MM.1S (cell line): ENCODE measurements around the gene DRG2.

ENCODE experiments used
- DNase-seq: peaks from one replicate; pipeline ENCODE4 v3.0.0-alpha.2; 2015
- H2AFZ ChIP-seq: fragments of 300-600 bp; sonication (generic); 2 replicates; pipeline ENCODE4 v1.6.0; 2016; ENCODE audit warnings: antibody characterized with exemption, low read length
- H3F3A ChIP-seq: fragments of 300-600 bp; sonication (generic); 2 replicates; pipeline ENCODE4 v1.6.1; 2016; ENCODE audit warnings: mild to moderate bottlenecking, antibody characterized with exemption, low read length, moderate library complexity, mixed read lengths; ENCODE audit not compliant: insufficient read depth
- H3K27ac ChIP-seq: fragments of 300-600 bp; sonication (generic); 2 replicates; pipeline ENCODE4 v1.5.1; 2016; ENCODE audit warnings: mild to moderate bottlenecking, low read length
- H3K27me3 ChIP-seq: fragments of 300-600 bp; sonication (generic); replicated peaks from 2 replicates; pipeline ENCODE4 v1.6.0; 2016; ENCODE audit warnings: low read length; ENCODE audit not compliant: insufficient read depth
- H3K36me3 ChIP-seq: fragments of 300-600 bp; sonication (generic); replicated peaks from 2 replicates; pipeline ENCODE4 v1.6.1; 2016; ENCODE audit warnings: mild to moderate bottlenecking, low read length, mixed read lengths; ENCODE audit not compliant: insufficient read depth
- H3K4me1 ChIP-seq: fragments of 300-600 bp; sonication (generic); 2 replicates; pipeline ENCODE4 v1.6.1; 2016; ENCODE audit warnings: low read length, mixed read lengths
- H3K4me2 ChIP-seq: fragments of 300-600 bp; sonication (generic); 2 replicates; pipeline ENCODE4 v1.6.0; 2016; ENCODE audit warnings: low read depth, low read length
- H3K4me3 ChIP-seq: fragments of 300-600 bp; sonication (generic); 2 replicates; pipeline ENCODE4 v1.5.1; 2016; ENCODE audit warnings: low read length, mixed read lengths
- H3K79me2 ChIP-seq: fragments of 300-600 bp; sonication (generic); 2 replicates; pipeline ENCODE4 v1.6.1; 2016; ENCODE audit warnings: mixed run types, low read length, mixed read lengths
- H3K9ac ChIP-seq: fragments of 300-600 bp; sonication (generic); 2 replicates; pipeline ENCODE4 v1.6.1; 2016; ENCODE audit warnings: low read length, mixed read lengths
- H3K9me2 ChIP-seq: fragments of 300-600 bp; sonication (generic); replicated peaks from 2 replicates; pipeline ENCODE4 v1.6.1; 2016; ENCODE audit warnings: mild to moderate bottlenecking, low read length, mixed read lengths; ENCODE audit not compliant: insufficient read depth
- H3K9me3 ChIP-seq: fragments of 300-600 bp; sonication (generic); replicated peaks from 2 replicates; pipeline ENCODE4 v1.6.1; 2016; ENCODE audit warnings: mild to moderate bottlenecking, low read length, mixed read lengths; ENCODE audit not compliant: insufficient read depth
- H4K20me1 ChIP-seq: fragments of 300-600 bp; sonication (generic); 2 replicates; pipeline ENCODE4 v1.6.1; 2016; ENCODE audit warnings: mild to moderate bottlenecking, low read length, moderate library complexity, mixed read lengths; ENCODE audit not compliant: insufficient read depth
- CTCF ChIP-seq: fragments of 300-600 bp; sonication (generic); IDR thresholded peaks from 2 replicates; pipeline ENCODE4 v1.5.1; 2016; ENCODE audit warnings: antibody characterized with exemption, low read length, mixed read lengths
- EZH2 ChIP-seq: fragments of 300-600 bp; sonication (generic); optimal IDR thresholded peaks from 2 replicates; pipeline ENCODE3; 2017; ENCODE audit warnings: low read depth, mild to moderate bottlenecking, antibody characterized with exemption, low read length, mixed read lengths
- EZH2phosphoT487 ChIP-seq: fragments of 300-600 bp; sonication (generic); IDR thresholded peaks from 2 replicates; pipeline ENCODE4 v1.6.1; 2018; ENCODE audit warnings: antibody characterized with exemption, low read length

The DRG2 gene

GRCh38 chr17:18087610-18088491 is at the start of gene DRG2:
Gene DRG2 (plus strand): TSS chr17:18087948. CDS start chr17:18088024, 76 bp downstream.
- no peaks in the 10 kb centered on the region for H3K9me3 ChIP-seq
- peak within 1 kb of the TSS; percentile 99 for H2AFZ ChIP-seq
- peak within 1 kb of the TSS; percentile 90 for H3K9ac ChIP-seq
- no peaks in the 10 kb centered on the region for H3K36me3 ChIP-seq
- TF ChIP-seq CTCF (no peak), EZH2 (no peak), EZH2phosphoT487 (no peak)
- H3K4me3 ChIP-seq = peak within 1 kb of the TSS; percentile 92
- H3K79me2 ChIP-seq = peaks cover 27% of the 10 kb centered on the region
- H3K9me2 ChIP-seq = no peaks in the 10 kb centered on the region
- peaks cover 6% of the 10 kb centered on the region for H3K4me1 ChIP-seq
- no peaks in the 10 kb centered on the region for H3F3A ChIP-seq
- H3K27me3 ChIP-seq = no peaks in the 10 kb centered on the region
- H3K4me2 ChIP-seq = peak within 1 kb of the TSS; percentile 93
- peak; percentile 86 for DNase-seq
- H4K20me1 ChIP-seq = no peaks in the 10 kb centered on the region
- H3K27ac ChIP-seq = peak within 1 kb of the TSS; percentile 6; the same call in 1 of the 2 replicates

GRCh38 chr17:18038149-18038850 is 49.4 kb upstream of the DRG2 start:
- peaks cover 79% of the 10 kb centered on the region for H3K79me2 ChIP-seq
- peak overlapping the region; percentile 72 for H3K9ac ChIP-seq
- no peaks in the 10 kb centered on the region for H3K9me3 ChIP-seq
- peak; percentile 14 for DNase-seq
- peaks cover 17% of the 10 kb centered on the region for H3K4me1 ChIP-seq
- no peaks in the 10 kb centered on the region for H3K9me2 ChIP-seq
- H4K20me1 ChIP-seq = no peaks in the 10 kb centered on the region
- no peaks in the 10 kb centered on the region for H3K36me3 ChIP-seq
- H3F3A ChIP-seq = no peaks in the 10 kb centered on the region
- H3K4me2 ChIP-seq = peak overlapping the region; percentile 59
- H3K27ac ChIP-seq = peak overlapping the region; percentile 11; the same call in 1 of the 2 replicates
- TF ChIP-seq EZH2 (no peak), CTCF (no peak), EZH2phosphoT487 (no peak)
- peak overlapping the region; percentile 88 for H2AFZ ChIP-seq
- peak overlapping the region; percentile 97 for H3K4me3 ChIP-seq
- no peaks in the 10 kb centered on the region for H3K27me3 ChIP-seq

GRCh38 chr17:18038861-18039534 is 48.8 kb upstream of the DRG2 start, which contains the start of the genes ATPAF2 and GID4:
Gene ATPAF2 (minus strand): TSS chr17:18039168. CDS start chr17:18039013, 155 bp downstream.
Gene GID4 (plus strand): TSS chr17:18039408. CDS start chr17:18039465, 57 bp downstream.
- H3K36me3 ChIP-seq = no peaks in the 10 kb centered on the region
- H3K27ac ChIP-seq = peak within 1 kb of the TSS; percentile 11; the same call in 1 of the 2 replicates
- H3K9me3 ChIP-seq = no peaks in the 10 kb centered on the region
- H3K9me2 ChIP-seq = no peaks in the 10 kb centered on the region
- peaks cover 74% of the 10 kb centered on the region for H3K79me2 ChIP-seq
- H3K4me2 ChIP-seq = peak within 1 kb of the TSS; percentile 89
- H4K20me1 ChIP-seq = no peaks in the 10 kb centered on the region
- peaks cover 16% of the 10 kb centered on the region for H3K4me1 ChIP-seq
- peak; percentile 99 for DNase-seq
- H3K27me3 ChIP-seq = no peaks in the 10 kb centered on the region
- TF ChIP-seq CTCF = no peak; the same call in 1 of the 2 replicates
- no peak for TF ChIP-seq EZH2
- TF ChIP-seq EZH2phosphoT487 = no peak
- peak within 1 kb of the TSS; percentile 88 for H2AFZ ChIP-seq
- H3F3A ChIP-seq = no peaks in the 10 kb centered on the region
- H3K9ac ChIP-seq = peak within 1 kb of the TSS; percentile 72
- H3K4me3 ChIP-seq = peak within 1 kb of the TSS; percentile 97
